ENCODE measurements around the gene LSR.

DNA sequence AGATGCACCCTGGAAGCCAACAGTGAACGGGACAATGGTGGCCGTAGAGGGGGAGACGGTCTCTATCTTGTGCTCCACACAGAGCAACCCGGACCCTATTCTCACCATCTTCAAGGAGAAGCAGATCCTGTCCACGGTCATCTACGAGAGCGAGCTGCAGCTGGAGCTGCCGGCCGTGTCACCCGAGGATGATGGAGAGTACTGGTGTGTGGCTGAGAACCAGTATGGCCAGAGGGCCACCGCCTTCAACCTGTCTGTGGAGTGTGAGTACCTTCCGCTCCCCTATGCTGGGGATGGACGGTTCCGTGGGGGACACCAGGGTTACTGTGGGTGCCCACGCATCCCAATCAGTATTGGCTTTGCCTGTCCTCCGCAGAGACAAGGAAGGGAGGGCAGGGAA, 53.6 kb downstream of the LSR start:
- no peak for TF ChIP-seq CTCF (IDR thresholded peaks at IDR 0.05)
- no peak for TF ChIP-seq POLR2AphosphoS5 (IDR thresholded peaks at IDR 0.05)
- TF ChIP-seq EP300 (IDR thresholded peaks at IDR 0.05): no peak

Data from esophagus muscularis mucosa (tissue), 4 donors.